HepG2 (cell line): ENCODE results near the gene HNRNPM. TPM values are rescaled to one million over a fixed set of nuclear protein-coding genes. Genes with fewer than 3 reads are reported as not detected.

Experiments used
- ADNP ChIP-seq: sonication (generic); formaldehyde crosslinking; IDR thresholded peaks from 2 replicates; pipeline ENCODE4 v1.4.0; 2020; ENCODE audit warnings: missing genetic modification reagents
- ASH2L ChIP-seq: fragments of 300-600, 200-600 bp; sonication (generic); IDR thresholded peaks from 2 replicates; pipeline ENCODE4 v1.7.0; 2017; ENCODE audit warnings: low read depth, mild to moderate bottlenecking, moderate library complexity, mixed read lengths, low read length; ENCODE audit not compliant: insufficient read length
- ZMYM3 ChIP-seq: sonication (generic); formaldehyde crosslinking; IDR thresholded peaks from 2 replicates; pipeline ENCODE4 v1.5.1; 2020; ENCODE audit warnings: mild to moderate bottlenecking, missing genetic modification reagents
- ZNF460 ChIP-seq: sonication (generic); formaldehyde crosslinking; IDR thresholded peaks from 2 replicates; pipeline ENCODE4 v1.5.1; 2020; ENCODE audit warnings: missing genetic modification reagents, mild to moderate bottlenecking, borderline replicate concordance
- polyA plus RNA-seq, 8 experiments: library from polyadenylated mRNA; depleted of rRNA in 3 of 8; stranded (reverse) in 7 of 8; unstranded in 1 of 8; fragments of >200 nt; fragmentation: Illumina TruSeq in 4 of 8; extraction: Trizol in 4 of 8; gene quantifications; 2 replicates each; pipeline versions ENCODE4 v1.2.1 to v1.2.3, GENCODE V29; 2011 to 2016; ENCODE audit warnings: low read depth in 4 of 8, missing spikeins in 1 of 8, mixed read lengths in 1 of 8; ENCODE audit not compliant: insufficient read depth in 1 of 8
- total RNA-seq, 5 experiments: library from RNA; depleted of rRNA; stranded (reverse); fragments of >200 nt; fragmentation: Illumina TruSeq; extraction: Trizol; gene quantifications; 2 replicates each; pipeline ENCODE4 v1.2.3, GENCODE V29; 2016; ENCODE audit warnings: low read depth in 1 of 5
- TF ChIP-seq, protein P1 (sequence below): sonication (generic); formaldehyde crosslinking; IDR thresholded peaks from 2 replicates; pipeline ENCODE4 v1.5.0; 2020; ENCODE audit warnings: mild to moderate bottlenecking, missing genetic modification reagents
- TF ChIP-seq, protein P2 (sequence below): sonication (generic); formaldehyde crosslinking; IDR thresholded peaks from 2 replicates; pipeline ENCODE4 v1.5.0; 2020; ENCODE audit warnings: mild to moderate bottlenecking, missing genetic modification reagents

Gene HNRNPM
- total and polyA plus RNA-seq, 2 of the 13 experiments (the other 11 are each of a cell fraction or from before 2014, with no cell fraction given) = 56.7 to 102 TPM

DNA sequence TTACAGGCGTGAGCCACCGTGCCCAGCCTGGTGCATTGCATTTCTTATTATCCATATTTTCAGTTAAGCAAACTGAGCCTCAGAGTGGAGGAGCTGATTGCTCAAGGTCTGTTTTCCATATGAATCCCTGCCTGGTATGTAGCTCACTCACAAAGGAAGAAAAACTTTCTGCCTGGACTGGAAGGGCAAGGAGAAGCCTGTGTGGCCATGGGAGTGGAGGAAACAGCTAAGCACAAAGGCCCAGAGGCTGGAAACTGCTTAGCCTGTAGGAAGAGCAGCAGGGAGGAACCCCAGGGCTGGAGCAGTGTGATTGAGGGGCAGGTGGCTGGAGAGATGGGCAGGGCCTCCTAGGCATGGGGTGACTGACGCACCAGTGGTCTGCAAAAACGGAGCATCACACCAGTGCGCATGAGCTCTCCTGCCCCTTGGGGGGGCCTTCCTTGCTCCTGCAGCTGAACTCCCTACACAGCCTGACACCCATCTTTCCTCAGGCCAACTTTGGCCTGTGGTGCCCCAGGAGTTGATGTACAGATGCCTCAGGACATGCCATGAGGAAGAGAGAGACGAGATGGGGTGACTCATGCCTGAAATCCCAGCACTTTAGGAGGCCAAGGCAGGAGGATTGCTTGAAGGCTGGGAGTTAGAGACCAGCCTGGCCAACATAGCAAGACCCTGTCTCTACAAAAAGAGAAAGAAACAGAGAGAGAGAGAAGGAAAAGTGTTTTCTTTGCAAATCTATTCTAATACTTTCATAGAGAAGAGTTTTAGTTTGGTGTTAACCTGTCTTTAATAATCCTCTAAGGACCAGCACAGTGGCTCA lies 2.8 kb upstream of the HNRNPM start (continued):
- peak; percentile 46; the same call in 1 of the 2 replicates for TF ChIP-seq ZMYM3 (CRISPR knock-in tag)
- 0 out of 2 replicates have a peak, but pooled peaks have one; percentile 29 for TF ChIP-seq ADNP
- TF ChIP-seq, protein P1, sequence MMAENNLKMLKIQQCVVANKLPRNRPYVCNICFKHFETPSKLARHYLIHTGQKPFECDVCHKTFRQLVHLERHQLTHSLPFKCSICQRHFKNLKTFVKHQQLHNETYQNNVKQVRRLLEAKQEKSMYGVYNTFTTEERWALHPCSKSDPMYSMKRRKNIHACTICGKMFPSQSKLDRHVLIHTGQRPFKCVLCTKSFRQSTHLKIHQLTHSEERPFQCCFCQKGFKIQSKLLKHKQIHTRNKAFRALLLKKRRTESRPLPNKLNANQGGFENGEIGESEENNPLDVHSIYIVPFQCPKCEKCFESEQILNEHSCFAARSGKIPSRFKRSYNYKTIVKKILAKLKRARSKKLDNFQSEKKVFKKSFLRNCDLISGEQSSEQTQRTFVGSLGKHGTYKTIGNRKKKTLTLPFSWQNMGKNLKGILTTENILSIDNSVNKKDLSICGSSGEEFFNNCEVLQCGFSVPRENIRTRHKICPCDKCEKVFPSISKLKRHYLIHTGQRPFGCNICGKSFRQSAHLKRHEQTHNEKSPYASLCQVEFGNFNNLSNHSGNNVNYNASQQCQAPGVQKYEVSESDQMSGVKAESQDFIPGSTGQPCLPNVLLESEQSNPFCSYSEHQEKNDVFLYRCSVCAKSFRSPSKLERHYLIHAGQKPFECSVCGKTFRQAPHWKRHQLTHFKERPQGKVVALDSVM (CRISPR knock-in tag) = peak; percentile 93
- peak; percentile 58; the same call in 1 of the 2 replicates for TF ChIP-seq ZNF460 (CRISPR knock-in tag)
- TF ChIP-seq ASH2L = no peak
- TF ChIP-seq, protein P2, sequence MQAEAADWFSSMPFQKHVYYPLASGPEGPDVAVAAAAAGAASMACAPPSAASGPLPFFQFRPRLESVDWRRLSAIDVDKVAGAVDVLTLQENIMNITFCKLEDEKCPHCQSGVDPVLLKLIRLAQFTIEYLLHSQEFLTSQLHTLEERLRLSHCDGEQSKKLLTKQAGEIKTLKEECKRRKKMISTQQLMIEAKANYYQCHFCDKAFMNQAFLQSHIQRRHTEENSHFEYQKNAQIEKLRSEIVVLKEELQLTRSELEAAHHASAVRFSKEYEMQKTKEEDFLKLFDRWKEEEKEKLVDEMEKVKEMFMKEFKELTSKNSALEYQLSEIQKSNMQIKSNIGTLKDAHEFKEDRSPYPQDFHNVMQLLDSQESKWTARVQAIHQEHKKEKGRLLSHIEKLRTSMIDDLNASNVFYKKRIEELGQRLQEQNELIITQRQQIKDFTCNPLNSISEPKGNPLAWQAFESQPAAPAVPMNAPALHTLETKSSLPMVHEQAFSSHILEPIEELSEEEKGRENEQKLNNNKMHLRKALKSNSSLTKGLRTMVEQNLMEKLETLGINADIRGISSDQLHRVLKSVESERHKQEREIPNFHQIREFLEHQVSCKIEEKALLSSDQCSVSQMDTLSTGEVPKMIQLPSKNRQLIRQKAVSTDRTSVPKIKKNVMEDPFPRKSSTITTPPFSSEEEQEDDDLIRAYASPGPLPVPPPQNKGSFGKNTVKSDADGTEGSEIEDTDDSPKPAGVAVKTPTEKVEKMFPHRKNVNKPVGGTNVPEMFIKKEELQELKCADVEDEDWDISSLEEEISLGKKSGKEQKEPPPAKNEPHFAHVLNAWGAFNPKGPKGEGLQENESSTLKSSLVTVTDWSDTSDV (CRISPR knock-in tag) = no peak
